MV-4-11 (cell line): ENCODE measurements around the gene DCLK1.

ENCODE experiments used
- DNase-seq: peaks from one replicate; lab custom pipeline; 2025; lab: John Stamatoyannopoulos, UW

The DCLK1 gene

GRCh38 chr13:35859981-35860380 lies 271.2 kb downstream of the DCLK1 start:
- DNase-seq, result no peak

DNA sequence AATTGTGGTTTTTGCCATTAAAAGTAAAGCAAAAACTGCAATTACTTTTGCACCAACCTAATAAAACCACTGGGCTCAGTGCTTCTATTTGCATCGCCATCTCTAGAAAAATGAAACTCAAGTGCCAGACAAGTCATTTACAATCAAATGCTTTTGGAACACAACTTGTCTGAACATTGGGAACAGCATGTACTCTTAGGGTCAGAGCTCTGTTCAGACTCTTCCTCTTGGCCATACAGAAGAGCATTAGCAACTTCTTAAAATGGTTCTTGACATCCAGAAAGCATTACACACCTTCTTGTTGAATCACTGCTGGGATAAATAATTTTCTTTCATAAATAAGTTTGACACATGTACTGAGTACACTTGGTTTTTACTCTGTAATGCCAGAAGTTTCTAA lies 272.5 kb downstream of the DCLK1 start:
- DNase-seq, result no peak

GRCh38 chr13:35857769-35858168 lies 273.4 kb downstream of the DCLK1 start:
- DNase-seq, result no peak

DNA sequence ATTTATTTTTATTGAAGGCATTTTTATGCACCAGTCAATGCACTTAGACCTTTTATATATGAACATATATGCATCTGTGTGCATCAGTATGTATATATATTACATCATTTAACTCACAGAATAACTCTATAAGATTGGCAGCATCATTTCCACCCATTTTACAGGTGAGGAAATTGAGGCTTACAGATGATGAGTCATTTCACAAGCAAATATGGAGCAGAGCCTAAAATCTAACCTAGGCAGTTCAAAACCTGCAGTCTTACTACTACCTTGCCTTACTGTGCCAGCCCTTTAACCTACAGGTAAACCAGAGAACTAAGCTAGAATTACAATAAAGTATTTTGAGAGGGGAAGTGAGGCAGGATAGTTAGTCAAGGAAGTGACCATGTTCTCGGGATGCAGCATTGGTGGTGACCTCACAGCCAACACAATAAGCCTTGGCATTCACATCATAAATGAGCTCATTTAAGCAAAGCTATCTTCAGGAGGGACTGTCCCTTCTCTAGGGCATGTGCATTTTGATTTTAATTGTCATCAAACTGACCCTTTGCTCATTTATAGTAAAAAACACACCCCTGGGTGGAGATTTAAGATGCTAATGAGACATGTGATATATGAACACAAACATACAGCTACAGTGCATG lies 274.3 kb downstream of the DCLK1 start:
- DNase-seq, result no peak

- no peak for DNase-seq
Measured at GRCh38 chr13:35856084-35856483, 275.1 kb downstream of the DCLK1 start.

- no peak for DNase-seq
Measured at GRCh38 chr13:35855531-35856019, 275.6 kb downstream of the DCLK1 start.

GRCh38 chr13:35854286-35854685 lies 276.9 kb downstream of the DCLK1 start:
- no peak for DNase-seq

DNA sequence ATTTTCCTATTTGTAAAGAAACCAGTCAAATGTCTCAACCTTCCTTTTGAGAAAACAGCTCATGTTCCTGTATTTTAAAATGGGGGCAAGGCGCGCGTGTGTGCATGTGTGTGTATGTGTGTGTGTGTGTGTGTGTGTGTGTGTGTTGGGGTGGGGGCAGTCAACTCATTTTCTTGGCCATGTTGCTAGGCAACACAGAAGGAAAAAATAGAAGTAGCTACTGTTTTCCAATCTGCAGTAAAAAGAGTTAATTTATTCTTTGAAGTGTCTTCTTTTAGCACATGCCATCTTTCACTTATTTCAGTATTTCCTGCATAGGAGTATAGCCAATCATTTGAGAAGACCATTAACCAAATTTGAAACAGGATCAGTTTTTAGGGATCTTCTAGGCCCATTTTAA lies 279.3 kb downstream of the DCLK1 start:
- DNase-seq, result no peak

- no peak for DNase-seq
Measured at GRCh38 chr13:35851356-35851755, 279.8 kb downstream of the DCLK1 start.

DNA sequence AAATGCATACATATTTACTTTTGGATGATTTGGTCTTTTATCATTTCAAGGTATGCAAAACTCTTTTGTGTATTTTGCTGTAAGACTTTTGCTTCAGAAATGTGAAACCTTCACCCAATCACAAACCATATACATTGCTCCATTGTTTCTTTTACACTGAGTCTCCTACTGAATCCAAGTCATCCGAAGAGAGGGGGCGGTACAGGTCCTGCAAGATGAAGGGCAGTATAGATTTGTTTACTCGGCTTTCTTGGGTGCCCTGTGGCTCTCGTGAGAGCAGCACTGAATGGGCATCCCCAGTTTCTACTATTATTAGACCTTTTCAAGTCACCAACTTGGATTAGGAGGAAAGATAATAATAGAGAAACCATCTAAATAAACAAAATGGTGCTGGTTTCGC lies 280.6 kb downstream of the DCLK1 start:
- no peak for DNase-seq

DNA sequence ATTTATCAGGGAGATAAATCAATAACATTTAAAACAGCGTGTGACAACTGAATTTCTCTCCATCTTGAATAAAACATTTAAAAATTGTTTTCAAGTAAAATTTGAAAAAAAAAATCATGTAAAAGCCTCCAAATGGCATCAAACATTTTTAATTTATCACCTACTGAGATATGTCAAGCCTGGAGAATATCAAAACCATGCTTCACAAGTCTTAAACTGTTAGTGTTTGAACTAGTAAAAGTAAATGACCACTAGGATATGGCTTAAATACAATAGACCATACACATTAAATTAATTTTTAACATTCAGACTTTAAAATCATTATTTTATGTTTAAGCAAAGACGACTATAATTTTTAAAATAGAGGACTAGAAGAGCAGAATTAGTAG lies 281.9 kb downstream of the DCLK1 start:
- DNase-seq, result no peak

- DNase-seq, result no peak
Measured at GRCh38 chr13:35848336-35849255, 282.6 kb downstream of the DCLK1 start.

DNA sequence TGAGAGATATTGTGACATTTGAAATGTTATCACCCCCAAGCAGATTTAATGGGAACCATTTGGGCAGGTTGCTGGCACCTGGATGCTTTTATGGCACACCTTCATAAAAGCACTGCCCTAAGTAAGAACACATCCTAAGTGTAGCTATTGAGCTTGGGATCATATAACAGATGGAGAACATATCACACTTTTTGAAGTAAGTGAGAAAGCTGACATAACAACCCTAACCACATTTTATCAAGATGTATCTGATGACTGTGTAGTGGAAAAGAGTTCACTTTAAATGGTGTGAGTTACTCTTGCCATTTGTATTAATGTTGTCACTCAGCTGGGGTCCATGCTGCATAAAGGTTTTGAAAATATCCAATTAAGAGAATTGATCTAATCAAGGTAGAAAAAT lies 287.9 kb downstream of the DCLK1 start:
- no peak for DNase-seq

DNA sequence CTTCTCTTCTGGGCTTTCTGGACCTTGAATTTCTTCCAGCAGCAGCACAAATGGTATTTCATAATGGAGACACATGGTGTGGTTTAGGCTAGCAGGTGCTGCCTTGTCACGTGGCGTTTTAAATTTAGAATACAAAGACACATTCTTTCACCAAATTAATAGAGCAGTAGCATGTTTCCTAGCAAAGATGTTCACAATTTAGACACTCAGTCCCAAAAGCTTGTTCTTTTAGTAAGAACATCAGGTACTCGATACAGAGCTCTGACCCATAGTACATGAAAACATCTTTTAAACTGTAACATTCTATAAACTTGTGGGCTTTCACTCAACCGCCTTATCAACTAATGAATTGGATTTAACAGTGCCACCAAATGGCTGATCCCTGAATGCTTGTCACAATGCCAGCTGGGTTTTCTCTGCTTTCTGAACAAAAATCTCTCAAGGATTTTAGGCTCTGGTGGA lies 290.1 kb downstream of the DCLK1 start:
- DNase-seq, result no peak

DNA sequence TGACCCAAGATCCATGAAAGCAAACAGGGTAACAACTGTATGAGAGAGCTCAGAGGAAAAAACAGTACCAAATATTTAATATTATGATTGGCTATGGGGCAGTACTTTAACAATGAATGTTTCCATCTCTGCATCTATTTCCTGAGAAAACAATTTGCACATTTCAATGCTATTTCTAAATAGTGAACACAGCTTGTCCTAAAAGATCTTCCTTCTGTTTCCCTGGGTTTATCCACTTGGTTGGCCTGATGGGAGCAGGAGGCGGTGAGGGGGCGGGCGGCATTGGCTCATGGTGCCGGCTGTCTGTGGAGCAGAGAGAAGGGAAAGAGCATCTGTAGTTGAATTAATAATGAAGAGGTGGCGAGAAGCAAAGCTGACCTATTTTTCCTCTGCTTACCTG lies 291.4 kb downstream of the DCLK1 start:
- DNase-seq, result no peak

DNA sequence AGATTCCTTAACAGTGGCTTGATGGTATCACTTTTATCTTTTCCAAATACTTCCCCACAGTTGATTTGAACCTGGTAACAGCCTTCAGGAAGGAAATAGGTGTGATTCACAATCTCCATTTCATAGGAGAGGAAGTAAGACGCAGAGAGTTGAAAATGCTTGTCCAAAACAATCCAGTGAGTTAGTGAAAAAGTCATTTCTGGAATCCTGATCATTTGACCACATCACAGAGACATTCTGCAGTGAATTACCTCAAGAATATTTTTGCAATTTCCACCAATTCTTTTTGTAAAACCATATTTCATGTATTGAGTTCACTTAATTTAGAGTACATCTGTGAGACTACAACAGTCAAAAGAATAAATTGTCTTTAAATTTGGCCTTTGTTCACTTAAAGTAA lies 292.8 kb downstream of the DCLK1 start:
- no peak for DNase-seq

- DNase-seq, result no peak
Measured at GRCh38 chr13:35836446-35836845, 294.7 kb downstream of the DCLK1 start.

DNA sequence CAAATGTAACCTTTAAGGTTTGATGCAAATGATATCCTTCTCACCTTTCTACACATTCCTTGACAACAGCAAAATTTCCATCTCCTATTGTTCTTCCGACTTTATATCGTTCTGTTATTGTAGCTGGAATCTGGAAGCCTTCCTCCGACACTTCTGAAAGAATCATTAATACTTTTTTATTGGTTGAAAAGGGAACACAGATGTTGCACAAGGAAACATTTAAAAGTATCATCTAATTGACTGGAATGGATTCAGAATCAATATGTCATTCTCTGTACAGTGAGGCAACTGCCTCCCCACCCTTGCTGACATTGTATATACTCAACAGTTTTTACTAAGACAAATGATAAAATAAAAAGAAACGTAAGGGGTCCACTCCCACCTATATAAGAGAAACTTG lies 295.2 kb downstream of the DCLK1 start:
- no peak for DNase-seq

GRCh38 chr13:35833608-35834275 lies 297.4 kb downstream of the DCLK1 start:
- no peak for DNase-seq

DNA sequence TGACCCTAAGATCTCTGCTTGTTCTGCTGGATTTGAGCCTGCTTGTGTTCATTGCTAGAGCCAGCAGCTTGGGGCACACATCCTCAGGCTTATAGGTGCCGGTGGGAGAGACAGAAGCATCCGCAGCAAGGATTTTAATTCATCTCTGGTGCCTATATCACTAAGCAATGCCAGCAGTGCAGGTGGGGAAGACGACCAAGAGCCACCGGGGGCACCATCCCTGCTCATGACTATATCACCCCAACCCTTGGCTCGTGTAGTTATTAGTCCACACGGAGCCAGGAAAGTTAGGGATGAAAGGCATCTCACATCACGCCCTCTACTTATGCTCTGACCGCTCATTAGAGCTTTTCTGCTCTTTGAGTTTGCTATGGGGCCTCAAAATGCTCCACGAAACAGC lies 298.2 kb downstream of the DCLK1 start:
- no peak for DNase-seq

GRCh38 chr13:35832551-35832950 lies 298.6 kb downstream of the DCLK1 start:
- DNase-seq, result no peak

DNA sequence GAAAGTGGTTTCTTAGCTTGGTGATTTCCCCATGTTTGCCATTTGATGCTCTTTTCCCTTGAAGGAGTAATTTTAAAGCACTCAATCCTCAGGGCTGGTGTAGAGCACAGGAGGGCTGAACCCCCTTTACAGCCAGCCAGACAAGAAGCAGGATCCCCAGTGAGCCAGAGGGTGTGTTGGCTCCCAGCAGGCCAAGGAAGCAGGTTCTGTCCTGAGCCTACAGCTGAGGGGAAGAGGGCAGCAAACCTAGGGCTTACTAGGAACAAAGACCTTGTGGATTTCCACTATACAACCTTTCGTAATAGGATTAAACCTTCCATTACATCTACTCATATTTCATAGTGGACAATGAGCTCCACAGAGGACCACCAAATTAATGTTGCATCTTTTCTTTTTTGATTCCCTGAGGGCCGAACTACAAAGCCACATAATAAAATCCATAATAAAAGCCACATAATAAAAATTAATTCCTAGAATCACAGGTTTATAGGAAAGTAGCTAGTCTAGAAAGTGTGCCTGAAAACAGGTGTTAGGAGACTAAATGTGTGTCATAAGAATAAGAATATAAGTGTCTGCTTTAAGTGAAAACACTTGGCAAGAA lies 300.2 kb downstream of the DCLK1 start:
- DNase-seq, result no peak
